ENCODE results near the gene TMEM240. TPM values are rescaled to one million over a fixed set of nuclear protein-coding genes. Genes with fewer than 3 reads are reported as not detected.

TMEM240 gene
- total and polyA plus RNA-seq, 10 of the 15 experiments (the other 5 are each of a cell fraction or from before 2014, with no cell fraction given), result 0.17 to 0.49 TPM; not detected in 8

DNA sequence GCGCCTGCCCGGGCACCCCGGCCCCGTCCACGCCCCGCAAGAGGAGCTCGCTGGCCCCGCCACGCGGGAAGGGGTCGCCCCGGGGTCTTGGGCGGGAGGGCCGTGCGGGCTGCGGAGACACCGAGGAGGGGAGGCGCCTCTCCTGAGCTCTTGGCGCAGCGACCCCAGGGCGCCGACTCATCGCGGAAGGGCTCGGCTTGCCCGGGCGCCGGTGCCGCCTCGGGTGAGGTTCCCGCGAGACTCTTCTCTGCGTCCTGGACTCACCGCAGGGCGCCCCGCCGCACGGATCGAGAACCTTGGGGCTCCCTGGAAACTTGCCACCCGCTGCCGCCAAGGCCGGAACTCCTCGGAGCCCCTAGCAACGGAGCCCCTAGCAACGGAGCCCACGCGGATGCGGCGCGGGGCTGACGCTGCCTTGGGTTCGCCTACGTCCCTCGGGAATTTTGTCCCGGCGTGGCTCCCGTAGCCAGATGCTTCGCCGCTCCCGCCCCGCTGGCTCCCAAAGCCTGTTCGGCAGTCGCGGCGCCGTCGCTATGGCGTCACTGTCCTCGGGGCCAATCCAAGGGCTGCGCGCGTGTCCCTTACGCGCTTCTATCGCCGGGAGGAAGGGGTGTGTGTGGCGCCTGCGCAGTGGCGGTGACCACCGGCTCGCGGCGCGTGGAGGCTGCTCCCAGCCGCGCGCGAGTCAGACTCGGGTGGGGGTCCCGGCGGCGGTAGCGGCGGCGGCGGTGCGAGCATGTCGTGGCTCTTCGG lies 28.7 kb downstream of the TMEM240 start, which contains the start of gene ATAD3A (continued):
- TF ChIP-seq, protein P1, sequence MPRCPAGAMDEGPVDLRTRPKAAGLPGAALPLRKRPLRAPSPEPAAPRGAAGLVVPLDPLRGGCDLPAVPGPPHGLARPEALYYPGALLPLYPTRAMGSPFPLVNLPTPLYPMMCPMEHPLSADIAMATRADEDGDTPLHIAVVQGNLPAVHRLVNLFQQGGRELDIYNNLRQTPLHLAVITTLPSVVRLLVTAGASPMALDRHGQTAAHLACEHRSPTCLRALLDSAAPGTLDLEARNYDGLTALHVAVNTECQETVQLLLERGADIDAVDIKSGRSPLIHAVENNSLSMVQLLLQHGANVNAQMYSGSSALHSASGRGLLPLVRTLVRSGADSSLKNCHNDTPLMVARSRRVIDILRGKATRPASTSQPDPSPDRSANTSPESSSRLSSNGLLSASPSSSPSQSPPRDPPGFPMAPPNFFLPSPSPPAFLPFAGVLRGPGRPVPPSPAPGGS (IDR thresholded peaks at IDR 0.05; ENCODE audit: borderline replicate concordance, insufficient read depth, low read depth, low read length, poor library complexity, severe bottlenecking), result no peak
- TF ChIP-seq SUPT20H (IDR thresholded peaks at IDR 0.05; ENCODE audit: borderline replicate concordance, control insufficient read depth, low read depth, low read length), result no peak
- peak; percentile 90 for TF ChIP-seq NBN (IDR thresholded peaks at IDR 0.05)
- peak in 1 of 2 experiments; percentile 66; a peak in 2 of 4 replicates for TF ChIP-seq SRF (IDR thresholded peaks at IDR 0.05; ENCODE audit: low read depth in 2 of 2, low read length in 2 of 2)
- TF ChIP-seq MXI1 (IDR thresholded peaks at IDR 0.05; ENCODE audit: low read depth, low read length), result peak; percentile 90
- peak; percentile 12; the same call in 1 of the 2 replicates for TF ChIP-seq YY1 (IDR thresholded peaks at IDR 0.05; ENCODE audit: low read depth, low read length)
- TF ChIP-seq HCFC1 (IDR thresholded peaks at IDR 0.05; ENCODE audit: low read length), result peak; percentile 78
- peak; percentile 92 for TF ChIP-seq GATAD2B (conservative IDR thresholded peaks at IDR 0.05; ENCODE audit: low read depth)
- TF ChIP-seq PAX8 (IDR thresholded peaks at IDR 0.05), result no peak
- TF ChIP-seq SP1 (IDR thresholded peaks at IDR 0.05; ENCODE audit: low read depth, low read length), result peak; percentile 76
- TF ChIP-seq BCL11A (IDR thresholded peaks at IDR 0.05; ENCODE audit: low read depth, low read length), result 0 out of 2 replicates have a peak, but pooled peaks have one; percentile 16
- TF ChIP-seq EED (IDR thresholded peaks at IDR 0.05; ENCODE audit: low read depth), result peak; percentile 39; the same call in 1 of the 2 replicates
- peak; percentile 83 for TF ChIP-seq BRCA1 (IDR thresholded peaks at IDR 0.05; ENCODE audit: low read depth, low read length)
- no peak for TF ChIP-seq ZNF384 (IDR thresholded peaks at IDR 0.05; ENCODE audit: borderline replicate concordance, low read depth, low read length)
- TF ChIP-seq, protein P2, sequence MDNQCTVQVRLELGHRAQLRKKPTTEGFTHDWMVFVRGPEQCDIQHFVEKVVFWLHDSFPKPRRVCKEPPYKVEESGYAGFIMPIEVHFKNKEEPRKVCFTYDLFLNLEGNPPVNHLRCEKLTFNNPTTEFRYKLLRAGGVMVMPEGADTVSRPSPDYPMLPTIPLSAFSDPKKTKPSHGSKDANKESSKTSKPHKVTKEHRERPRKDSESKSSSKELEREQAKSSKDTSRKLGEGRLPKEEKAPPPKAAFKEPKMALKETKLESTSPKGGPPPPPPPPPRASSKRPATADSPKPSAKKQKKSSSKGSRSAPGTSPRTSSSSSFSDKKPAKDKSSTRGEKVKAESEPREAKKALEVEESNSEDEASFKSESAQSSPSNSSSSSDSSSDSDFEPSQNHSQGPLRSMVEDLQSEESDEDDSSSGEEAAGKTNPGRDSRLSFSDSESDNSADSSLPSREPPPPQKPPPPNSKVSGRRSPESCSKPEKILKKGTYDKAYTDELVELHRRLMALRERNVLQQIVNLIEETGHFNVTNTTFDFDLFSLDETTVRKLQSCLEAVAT (IDR thresholded peaks at IDR 0.05), result peak; percentile 96
- TF ChIP-seq, protein P3, sequence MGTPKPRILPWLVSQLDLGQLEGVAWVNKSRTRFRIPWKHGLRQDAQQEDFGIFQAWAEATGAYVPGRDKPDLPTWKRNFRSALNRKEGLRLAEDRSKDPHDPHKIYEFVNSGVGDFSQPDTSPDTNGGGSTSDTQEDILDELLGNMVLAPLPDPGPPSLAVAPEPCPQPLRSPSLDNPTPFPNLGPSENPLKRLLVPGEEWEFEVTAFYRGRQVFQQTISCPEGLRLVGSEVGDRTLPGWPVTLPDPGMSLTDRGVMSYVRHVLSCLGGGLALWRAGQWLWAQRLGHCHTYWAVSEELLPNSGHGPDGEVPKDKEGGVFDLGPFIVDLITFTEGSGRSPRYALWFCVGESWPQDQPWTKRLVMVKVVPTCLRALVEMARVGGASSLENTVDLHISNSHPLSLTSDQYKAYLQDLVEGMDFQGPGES (IDR thresholded peaks at IDR 0.05), result peak; percentile 66
- TF ChIP-seq CREB1 (IDR thresholded peaks at IDR 0.05; ENCODE audit: low read depth), result peak; percentile 99
- peak; percentile 74; the same call in 1 of the 2 replicates for TF ChIP-seq POLR2A (IDR thresholded peaks at IDR 0.05; ENCODE audit: low read depth, low read length)
- peak; percentile 88 for TF ChIP-seq MEF2B (IDR thresholded peaks at IDR 0.05; ENCODE audit: partially characterized antibody, poor library complexity, severe bottlenecking)
- peak; percentile 99 for TF ChIP-seq BACH1 (IDR thresholded peaks at IDR 0.05; ENCODE audit: borderline replicate concordance)
- peak; percentile 16 for TF ChIP-seq RELA (IDR thresholded peaks at IDR 0.05; ENCODE audit: borderline replicate concordance, partially characterized antibody)
- TF ChIP-seq MTA3 (IDR thresholded peaks at IDR 0.05; ENCODE audit: borderline replicate concordance, low read length), result no peak
- peak; percentile 52 for TF ChIP-seq MYC (IDR thresholded peaks at IDR 0.05; ENCODE audit: insufficient read depth, insufficient read length, insufficient replicate concordance, low read length, severe bottlenecking)
- peak; percentile 45; the same call in 1 of the 2 replicates for TF ChIP-seq TAF1 (IDR thresholded peaks at IDR 0.05; ENCODE audit: borderline replicate concordance, low read depth, low read length)
- TF ChIP-seq, protein P4, sequence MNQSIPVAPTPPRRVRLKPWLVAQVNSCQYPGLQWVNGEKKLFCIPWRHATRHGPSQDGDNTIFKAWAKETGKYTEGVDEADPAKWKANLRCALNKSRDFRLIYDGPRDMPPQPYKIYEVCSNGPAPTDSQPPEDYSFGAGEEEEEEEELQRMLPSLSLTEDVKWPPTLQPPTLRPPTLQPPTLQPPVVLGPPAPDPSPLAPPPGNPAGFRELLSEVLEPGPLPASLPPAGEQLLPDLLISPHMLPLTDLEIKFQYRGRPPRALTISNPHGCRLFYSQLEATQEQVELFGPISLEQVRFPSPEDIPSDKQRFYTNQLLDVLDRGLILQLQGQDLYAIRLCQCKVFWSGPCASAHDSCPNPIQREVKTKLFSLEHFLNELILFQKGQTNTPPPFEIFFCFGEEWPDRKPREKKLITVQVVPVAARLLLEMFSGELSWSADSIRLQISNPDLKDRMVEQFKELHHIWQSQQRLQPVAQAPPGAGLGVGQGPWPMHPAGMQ (IDR thresholded peaks at IDR 0.05; ENCODE audit: borderline replicate concordance), result peak; percentile 57; the same call in 1 of the 2 replicates

Measured in GM12878 (cell line).